ENCODE measurements around the gene CLEC4G.

DNA sequence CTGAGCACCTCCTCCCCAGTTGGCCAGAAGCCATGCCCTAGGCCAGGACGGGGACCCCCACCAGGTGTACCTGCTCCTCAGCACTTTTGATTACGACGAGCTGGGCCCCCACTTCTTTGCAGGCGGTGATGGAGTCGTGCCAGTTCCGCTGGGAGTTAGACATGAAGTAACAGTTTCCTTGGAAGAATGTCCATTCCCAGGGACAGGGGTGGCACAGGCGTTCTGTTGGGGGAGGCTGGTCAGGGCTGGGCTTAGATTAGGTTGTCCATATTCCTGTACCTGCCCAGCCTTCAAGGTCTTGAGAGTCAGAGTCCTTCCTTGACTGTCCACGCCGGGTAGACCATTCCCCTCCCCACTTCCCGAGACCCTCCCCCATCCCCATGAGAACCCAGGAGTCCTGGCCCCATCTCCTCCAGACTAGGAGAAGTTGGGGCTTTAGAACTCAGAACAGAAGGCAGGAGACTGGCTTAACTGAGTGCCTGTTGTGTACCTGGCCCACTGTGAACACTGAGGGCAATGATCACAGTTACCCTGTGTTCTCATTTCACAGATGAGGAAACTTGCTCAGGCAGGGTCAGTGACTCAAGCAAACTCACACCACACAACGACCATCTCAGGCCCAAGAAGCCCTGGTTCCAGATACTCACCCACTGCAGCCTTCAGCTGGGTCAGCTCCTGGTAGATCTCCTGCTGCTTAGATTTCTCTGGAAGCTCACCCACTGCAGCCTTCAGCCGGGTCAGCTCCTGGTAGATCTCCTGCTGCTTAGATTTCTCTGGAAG, 13.2 kb upstream of the CLEC4G start:
- TF ChIP-seq, protein P1, sequence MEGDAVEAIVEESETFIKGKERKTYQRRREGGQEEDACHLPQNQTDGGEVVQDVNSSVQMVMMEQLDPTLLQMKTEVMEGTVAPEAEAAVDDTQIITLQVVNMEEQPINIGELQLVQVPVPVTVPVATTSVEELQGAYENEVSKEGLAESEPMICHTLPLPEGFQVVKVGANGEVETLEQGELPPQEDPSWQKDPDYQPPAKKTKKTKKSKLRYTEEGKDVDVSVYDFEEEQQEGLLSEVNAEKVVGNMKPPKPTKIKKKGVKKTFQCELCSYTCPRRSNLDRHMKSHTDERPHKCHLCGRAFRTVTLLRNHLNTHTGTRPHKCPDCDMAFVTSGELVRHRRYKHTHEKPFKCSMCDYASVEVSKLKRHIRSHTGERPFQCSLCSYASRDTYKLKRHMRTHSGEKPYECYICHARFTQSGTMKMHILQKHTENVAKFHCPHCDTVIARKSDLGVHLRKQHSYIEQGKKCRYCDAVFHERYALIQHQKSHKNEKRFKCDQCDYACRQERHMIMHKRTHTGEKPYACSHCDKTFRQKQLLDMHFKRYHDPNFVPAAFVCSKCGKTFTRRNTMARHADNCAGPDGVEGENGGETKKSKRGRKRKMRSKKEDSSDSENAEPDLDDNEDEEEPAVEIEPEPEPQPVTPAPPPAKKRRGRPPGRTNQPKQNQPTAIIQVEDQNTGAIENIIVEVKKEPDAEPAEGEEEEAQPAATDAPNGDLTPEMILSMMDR (optimal IDR thresholded peaks at IDR 0.05 in 1 of 3, IDR thresholded peaks at IDR 0.05 in 1 of 3, conservative IDR thresholded peaks at IDR 0.05 in 1 of 3; ENCODE audit: extremely low read depth in 1 of 3, insufficient read depth in 2 of 3, low read length in 3 of 3), result no peak
- TF ChIP-seq EZH2 (IDR thresholded peaks at IDR 0.05; ENCODE audit: low read length), result no peak

All from keratinocyte (primary cell).